ENCODE measurements around the gene GAS7.

DNA sequence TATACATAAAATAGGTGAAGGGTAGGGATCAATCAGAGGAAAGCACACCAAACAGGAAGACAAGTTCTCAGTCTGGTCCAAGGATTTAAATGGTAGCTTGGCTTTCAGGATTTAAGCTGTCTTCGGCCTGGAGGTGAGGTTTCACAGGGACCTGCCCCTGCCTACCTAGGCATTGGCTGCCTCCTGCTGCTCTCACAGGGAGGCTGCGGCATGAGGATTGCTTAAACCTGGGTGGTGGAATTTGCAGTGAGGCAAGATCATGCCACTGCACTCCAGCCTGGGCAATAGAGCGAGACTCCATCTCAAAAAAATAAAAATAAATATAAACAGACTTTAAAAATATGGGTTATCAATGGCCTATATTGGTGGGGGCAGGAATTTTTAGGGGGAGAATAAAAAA, 114.5 kb downstream of the GAS7 start:
- TF ChIP-seq, protein P1, sequence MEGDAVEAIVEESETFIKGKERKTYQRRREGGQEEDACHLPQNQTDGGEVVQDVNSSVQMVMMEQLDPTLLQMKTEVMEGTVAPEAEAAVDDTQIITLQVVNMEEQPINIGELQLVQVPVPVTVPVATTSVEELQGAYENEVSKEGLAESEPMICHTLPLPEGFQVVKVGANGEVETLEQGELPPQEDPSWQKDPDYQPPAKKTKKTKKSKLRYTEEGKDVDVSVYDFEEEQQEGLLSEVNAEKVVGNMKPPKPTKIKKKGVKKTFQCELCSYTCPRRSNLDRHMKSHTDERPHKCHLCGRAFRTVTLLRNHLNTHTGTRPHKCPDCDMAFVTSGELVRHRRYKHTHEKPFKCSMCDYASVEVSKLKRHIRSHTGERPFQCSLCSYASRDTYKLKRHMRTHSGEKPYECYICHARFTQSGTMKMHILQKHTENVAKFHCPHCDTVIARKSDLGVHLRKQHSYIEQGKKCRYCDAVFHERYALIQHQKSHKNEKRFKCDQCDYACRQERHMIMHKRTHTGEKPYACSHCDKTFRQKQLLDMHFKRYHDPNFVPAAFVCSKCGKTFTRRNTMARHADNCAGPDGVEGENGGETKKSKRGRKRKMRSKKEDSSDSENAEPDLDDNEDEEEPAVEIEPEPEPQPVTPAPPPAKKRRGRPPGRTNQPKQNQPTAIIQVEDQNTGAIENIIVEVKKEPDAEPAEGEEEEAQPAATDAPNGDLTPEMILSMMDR (IDR thresholded peaks at IDR 0.05): no peak
- TF ChIP-seq POLR2AphosphoS5 (IDR thresholded peaks at IDR 0.05) (no peak), EP300 (IDR thresholded peaks at IDR 0.05) (no peak), POLR2A (IDR thresholded peaks at IDR 0.05) (no peak)
